GM12892 (cell line): ENCODE data around the gene ZAP70.

Experiments
- DNase-seq: peaks from one replicate; pipeline ENCODE4 v3.0.0; 2011; ENCODE audit not compliant: insufficient read length
- FAIRE-seq: peaks from 2 replicates; lab custom pipeline; 2011; peaks lifted over from hg19 to GRCh38; lab: Jason Lieb, UNC
- POLR2A ChIP-seq: IDR thresholded peaks from 2 replicates; pipeline ENCODE4 v1.6.1; 2011; ENCODE audit warnings: low read depth, low read length, control low read depth
- POLR2AphosphoS5 ChIP-seq: IDR thresholded peaks from 2 replicates; pipeline ENCODE4 v1.6.1; 2011; ENCODE audit warnings: low read depth, low read length, control low read depth
- TAF1 ChIP-seq: IDR thresholded peaks from 2 replicates; pipeline ENCODE4 v1.6.1; 2011; ENCODE audit warnings: low read depth, mild to moderate bottlenecking, control low read depth, low read length, borderline replicate concordance

Gene ZAP70

DNA sequence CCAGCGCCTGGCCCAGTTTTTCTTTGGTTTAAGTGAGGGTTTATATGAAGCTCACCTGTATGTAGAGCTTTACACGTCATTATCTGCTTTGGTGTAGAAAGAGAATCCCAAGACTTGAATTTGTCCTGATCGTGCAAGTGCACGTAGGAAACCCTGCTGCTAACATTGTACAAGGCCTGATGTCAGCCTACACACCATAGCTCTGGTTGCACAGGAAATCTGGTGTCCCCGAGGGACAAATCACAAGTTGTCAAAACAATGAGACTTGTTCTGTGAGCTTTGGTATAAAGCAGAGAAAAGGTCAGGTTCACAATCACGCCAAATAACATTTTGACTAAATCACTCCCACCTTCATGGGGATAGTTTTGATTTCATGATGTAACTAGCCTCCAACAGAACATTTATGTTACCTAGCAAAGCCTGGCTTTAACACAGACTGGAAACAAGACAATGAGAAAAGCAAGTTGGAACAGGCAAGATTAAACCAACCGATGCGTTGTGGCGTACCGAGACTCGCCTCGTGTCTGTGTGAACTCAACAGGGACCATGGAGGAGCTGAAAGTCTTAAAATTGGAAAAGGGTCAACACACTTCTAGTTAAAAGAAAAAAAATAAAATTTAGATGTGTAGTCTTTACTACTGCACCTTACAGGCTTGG lies 41.4 kb downstream of the ZAP70 start:
- TF ChIP-seq POLR2A, result no peak
- DNase-seq (no peak), FAIRE-seq (no peak)

DNA sequence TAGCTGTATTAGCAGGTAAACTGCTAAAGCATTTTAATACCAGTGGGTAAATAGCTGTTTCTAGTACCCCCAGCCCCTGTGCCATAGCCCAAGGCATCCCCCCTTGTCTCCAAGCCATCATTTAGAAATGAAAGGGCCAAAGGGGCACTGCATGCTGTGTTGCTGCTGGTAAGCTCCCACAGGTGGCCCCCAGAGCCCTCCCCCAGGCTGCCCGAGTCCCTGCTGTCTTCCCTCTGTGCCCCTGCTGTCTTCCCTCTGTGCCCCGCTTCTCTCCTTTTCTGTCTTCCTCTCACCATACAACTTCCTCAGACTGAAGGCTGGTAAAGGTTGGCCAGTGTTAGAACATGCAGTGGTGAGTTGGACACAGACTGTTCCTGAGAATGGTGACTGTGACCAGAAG lies 42.1 kb downstream of the ZAP70 start:
- no peak for FAIRE-seq
- DNase-seq, result no peak
- TF ChIP-seq TAF1 (no peak), POLR2AphosphoS5 (no peak), POLR2A (no peak)

DNA sequence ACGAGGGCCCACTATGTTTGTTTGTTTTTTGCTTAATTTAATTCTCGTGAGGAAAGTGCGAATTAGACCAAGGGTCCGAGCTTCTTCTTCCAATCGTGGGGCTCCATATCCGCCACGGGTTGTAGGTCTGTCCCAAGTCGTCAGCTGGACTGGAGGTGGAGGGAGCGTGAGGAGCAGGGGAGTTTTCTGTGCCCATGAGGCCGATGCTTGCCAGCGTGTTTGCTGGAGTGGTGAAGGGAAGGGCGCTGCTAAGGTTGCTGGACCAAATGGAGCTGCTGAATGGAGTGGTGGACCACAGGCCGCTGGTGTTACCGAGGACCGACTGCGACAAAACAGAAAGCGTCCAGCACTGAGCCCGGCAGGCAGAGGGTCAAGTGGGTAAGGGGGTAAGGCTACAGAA lies 43.7 kb downstream of the ZAP70 start:
- FAIRE-seq (no peak), DNase-seq (no peak)
- TF ChIP-seq POLR2AphosphoS5 (no peak), POLR2A (no peak), TAF1 (no peak)

DNA sequence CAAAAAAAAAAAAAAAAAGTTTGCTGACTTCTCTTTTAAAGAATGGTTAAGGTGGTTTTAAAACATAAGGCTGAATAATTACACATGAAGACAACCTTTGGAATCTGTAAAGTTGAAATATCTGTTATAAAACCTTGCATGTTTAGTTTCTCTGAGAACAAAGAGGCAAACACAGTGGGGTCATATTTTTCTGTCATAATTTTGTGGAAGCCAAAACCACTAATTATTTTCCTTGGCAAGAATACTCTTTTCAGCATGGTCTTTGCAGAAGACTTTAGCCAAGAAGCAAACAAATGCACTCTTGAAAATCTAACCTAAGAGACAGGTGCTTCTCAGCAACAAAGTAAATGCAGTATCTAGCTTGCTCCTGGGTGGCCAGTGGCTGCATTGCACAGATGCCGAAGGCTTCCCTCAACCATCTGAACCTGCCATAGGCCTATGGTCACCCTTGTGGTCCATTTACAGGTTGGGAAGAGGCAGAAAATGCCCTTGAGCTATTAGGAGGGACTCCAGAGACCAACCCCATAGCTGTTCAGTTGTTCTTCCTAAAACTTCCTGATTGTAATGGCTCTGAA lies 44.8 kb downstream of the ZAP70 start:
- DNase-seq (no peak), FAIRE-seq (no peak)
- no peak for TF ChIP-seq TAF1

DNA sequence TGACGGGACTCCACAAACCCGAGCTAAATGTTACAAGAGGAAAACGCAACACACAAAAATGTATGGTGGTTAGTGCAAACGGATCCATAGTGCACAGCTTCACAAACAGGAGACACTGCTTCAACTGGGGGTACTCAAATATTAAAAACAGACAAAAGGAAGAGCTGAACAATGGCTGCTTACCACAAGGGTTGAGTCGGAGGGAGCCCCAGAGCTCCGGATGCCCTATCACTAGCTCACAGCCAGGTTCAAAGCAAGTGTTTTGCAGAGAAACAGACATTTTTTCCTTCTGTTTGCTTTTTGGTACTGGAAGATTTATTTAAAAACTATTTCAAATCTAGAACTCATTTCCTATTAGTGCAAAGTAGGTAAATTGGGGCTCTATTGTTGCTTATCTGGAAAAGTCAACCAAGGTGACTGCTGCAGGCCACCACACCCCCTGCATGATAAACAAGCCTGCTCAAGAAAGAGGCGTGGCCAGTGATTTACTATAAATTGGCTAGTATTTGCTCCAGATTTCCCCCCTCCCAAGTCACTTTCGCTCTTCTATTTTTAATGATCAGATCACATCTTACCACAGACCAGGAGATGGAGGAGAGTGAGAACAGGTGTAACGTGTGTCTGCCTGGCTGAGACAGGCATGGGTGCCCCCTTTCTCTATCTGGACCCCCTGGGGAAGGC lies 46.5 kb downstream of the ZAP70 start:
- FAIRE-seq (no peak), DNase-seq (no peak)
- TF ChIP-seq POLR2AphosphoS5 (no peak), POLR2A (no peak), TAF1 (no peak)

DNA sequence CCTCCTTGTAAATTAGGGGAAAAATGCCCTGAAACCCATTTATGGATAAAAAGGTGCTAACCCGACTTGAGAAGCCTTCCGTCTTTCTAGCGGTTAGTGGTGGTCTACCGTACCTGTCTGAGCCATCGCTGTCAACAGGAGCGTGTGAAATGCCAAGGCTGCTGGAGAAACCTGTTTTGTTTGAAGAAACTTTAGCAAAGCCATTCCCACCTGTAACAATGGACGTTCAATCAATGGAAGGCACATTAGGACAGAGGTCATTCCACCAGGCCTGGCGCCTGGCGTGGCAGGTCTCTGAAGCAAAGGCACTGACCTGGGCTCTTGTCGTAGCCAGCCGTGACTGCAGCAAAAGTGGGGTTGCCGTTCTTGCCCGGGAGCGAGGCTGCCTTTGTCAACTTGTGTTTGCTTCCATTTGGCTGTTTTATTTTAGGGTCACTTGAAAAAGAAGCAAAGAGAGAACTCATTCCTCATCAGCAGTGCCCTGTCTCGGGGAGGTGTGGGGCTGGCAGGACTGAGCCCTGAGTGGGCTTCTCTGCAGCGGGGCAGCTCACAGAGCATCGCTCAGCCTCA lies 47.2 kb downstream of the ZAP70 start:
- TF ChIP-seq TAF1 (no peak), POLR2A (no peak), POLR2AphosphoS5 (no peak)
- DNase-seq (no peak), FAIRE-seq (no peak)

DNA sequence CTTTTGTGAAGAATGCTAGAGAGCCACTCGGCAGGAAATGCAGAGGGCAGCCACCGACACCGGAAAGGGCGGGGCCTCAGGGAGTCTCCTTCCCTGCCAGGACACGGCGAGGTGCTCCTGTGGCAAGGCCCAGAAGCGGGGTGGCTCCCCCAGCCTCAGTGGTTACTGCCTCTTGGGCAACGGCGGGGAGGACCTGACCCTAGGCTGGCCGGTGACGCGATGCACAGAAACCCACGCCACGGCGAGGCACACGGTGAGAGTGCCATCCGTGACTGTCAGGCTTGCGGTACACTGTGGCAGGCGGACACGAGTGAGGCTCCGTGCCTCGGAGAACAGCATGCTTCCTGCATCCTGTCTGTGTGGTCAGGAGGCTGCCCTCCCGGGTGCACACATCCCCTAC lies 47.8 kb downstream of the ZAP70 start:
- TF ChIP-seq POLR2AphosphoS5 (no peak), TAF1 (no peak), POLR2A (no peak; the same call in 1 of the 2 replicates)
- DNase-seq (no peak), FAIRE-seq (no peak)

DNA sequence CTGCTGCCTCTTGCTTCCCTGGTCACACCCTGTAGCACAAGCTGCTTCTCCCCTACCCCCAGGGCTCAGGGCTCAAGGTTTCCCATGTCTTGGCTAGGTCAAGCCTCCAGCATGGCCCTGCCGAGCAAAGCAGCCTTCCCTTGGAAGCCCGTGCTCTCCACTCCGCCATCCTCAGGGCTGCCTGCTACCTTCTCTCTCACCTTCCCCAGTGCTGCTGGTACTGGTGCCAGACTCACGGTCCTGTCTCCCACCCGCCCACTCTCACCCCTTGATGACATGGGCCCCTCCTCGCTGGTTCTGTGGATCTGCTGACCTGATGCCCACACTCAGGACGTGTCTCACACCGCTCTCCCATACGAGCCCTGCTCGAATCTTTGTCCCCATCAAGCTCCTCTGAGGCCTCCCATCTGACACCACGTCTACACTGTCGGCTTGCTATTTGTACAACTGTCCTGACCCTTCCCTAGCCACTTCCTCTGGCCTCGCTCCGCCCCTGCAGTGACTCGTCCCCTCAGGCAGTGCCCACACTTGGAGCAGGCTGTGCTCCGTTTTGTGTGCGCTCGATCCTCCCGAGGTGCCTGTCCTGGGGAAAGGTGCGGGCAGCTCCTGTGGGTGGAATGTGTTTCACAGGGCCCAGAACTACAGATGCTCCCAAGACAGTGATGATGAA lies 49.9 kb downstream of the ZAP70 start:
- DNase-seq (no peak), FAIRE-seq (no peak)
- no peak for TF ChIP-seq TAF1
- TF ChIP-seq POLR2A, result no peak
- TF ChIP-seq POLR2AphosphoS5, result no peak

DNA sequence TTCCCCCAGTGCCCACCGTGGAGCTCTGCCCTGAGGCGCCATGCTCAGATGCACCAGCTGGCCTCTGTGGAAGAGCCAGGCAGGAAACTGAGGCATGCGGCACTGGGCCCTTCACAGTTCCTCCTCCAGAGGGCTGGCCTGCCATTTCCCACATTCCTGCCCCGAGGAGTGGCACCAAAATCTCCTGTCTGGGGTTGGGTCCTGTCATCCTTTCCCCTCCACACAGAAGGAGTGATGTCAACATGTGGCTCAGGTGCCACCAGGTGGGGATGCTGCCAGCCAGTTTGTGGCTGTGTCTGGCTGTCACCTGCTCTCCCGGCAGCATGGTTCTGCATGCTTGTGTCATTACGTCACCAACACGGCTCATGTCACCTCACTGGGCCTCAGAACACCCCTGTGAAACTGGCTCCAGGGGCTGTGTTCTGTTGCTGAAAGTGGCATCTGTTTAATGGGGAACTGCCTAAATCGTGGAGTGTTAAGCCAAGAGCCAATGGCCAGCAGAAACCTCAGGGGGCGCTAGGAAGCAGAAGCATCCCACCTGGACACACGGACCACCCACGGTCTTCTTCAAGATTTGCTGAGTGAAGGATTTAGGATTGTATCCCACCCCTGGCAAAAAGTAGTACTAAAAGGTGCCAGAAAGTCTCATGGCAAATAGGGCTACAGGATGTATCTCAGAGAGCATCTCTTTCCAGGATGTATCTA lies 51.3 kb downstream of the ZAP70 start:
- FAIRE-seq (no peak), DNase-seq (no peak)
- TF ChIP-seq TAF1 (no peak), POLR2AphosphoS5 (no peak), POLR2A (no peak)

DNA sequence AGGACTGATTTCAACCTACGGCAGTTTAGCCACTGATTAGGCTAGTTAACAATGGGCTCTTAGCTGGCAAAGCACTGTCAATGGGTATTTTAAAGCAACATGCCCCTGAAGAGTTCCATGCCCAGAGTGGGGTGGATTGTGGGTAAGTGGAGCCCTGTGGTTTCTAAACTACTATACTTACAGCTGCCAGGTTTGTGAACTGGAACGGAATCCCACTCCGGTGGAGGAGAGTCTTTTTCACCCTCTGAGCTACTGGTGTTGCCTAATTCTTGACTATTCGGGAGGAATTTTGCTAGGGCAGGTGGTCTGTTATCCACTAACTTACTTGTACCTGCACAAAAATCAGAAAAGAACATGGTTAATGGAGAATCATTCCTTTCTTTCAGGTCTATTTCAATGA lies 52.6 kb downstream of the ZAP70 start:
- DNase-seq (no peak), FAIRE-seq (no peak)
- TF ChIP-seq TAF1, result no peak
- no peak for TF ChIP-seq POLR2A
- no peak for TF ChIP-seq POLR2AphosphoS5

DNA sequence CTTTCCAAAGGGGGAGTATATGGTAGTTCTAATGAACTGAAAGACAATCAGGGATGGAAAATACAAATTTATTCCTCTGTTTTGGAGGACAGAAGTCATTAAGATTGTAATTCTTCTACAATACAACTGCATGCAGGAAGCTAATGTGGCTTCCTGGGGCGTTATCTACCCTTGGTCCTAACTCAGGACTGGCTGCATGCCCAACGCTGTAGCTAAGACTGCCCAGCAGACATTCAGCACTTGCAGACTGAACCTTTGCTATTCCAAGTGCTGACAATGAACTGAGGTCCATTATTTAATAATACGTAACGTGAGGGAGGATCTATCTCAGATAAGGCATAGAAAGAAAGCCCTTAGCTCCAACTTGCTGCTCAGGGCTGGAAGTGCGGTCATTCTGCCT lies 53.2 kb downstream of the ZAP70 start:
- DNase-seq (no peak), FAIRE-seq (no peak)
- TF ChIP-seq POLR2A, result no peak
- no peak for TF ChIP-seq TAF1
- no peak for TF ChIP-seq POLR2AphosphoS5
